Activated CD8-positive, alpha-beta T cell treated with anti-CD3 and anti-CD28 coated beads for 36 hours (primary cell): Measurements from ENCODE around the gene PRKAB1. TPM values are rescaled to one million over a fixed set of nuclear protein-coding genes. Genes with fewer than 3 reads are reported as not detected.

ENCODE experiments used
- ATAC-seq: fragments of 200-7000 bp; cut with Tn5 transposase; one replicate; pipeline ENCODE4 v1.10.0; 2021; ENCODE audit warnings: mild to moderate bottlenecking, moderate library complexity
- CTCF ChIA-PET: fragments of 350-600 bp; sonication (Branson Sonifier 250); formaldehyde crosslinking; loops from one replicate; lab custom pipeline; 2021; ENCODE audit warnings: antibody characterized with exemption; lab: Charles Lee
- POLR2A ChIA-PET: fragments of 350-600 bp; sonication (Branson Sonifier 250); formaldehyde crosslinking; loops from one replicate; lab custom pipeline; 2021; ENCODE audit warnings: antibody characterized with exemption; lab: Charles Lee
- DNase-seq: peaks from one replicate; pipeline ENCODE4 v3.0.0-alpha.2; 2020
- H3K27ac Mint-ChIP-seq: one replicate; pipeline ENCODE4 v1.8.0; 2021; ENCODE audit warnings: mild to moderate bottlenecking, mixed read lengths
- H3K27me3 Mint-ChIP-seq: one replicate; pipeline ENCODE4 v1.8.0; 2021; ENCODE audit warnings: mixed read lengths
- H3K36me3 Mint-ChIP-seq: one replicate; pipeline ENCODE4 v1.8.0; 2021; ENCODE audit warnings: low read depth, mixed read lengths
- H3K4me1 Mint-ChIP-seq: one replicate; pipeline ENCODE4 v1.8.0; 2021; ENCODE audit warnings: low read depth, mixed read lengths
- H3K4me3 Mint-ChIP-seq: one replicate; pipeline ENCODE4 v1.8.0; 2021; ENCODE audit warnings: mild to moderate bottlenecking, moderate library complexity, mixed read lengths
- H3K9me3 Mint-ChIP-seq: one replicate; pipeline ENCODE4 v1.8.0; 2021; ENCODE audit warnings: mixed read lengths
- CTCF ChIP-seq: fragments of 200-600 bp; IDR thresholded peaks from one replicate; pipeline ENCODE4 v1.8.0; 2022; ENCODE audit warnings: antibody characterized with exemption, mild to moderate bottlenecking
- intact Hi-C: fragments of 100-400 bp; cut with micrococcal nuclease; formaldehyde crosslinking; loops from one replicate; pipeline ENCODE4 v1.10.0; 2022
- total RNA-seq, 2 experiments: library from RNA; stranded (reverse); gene quantifications; one replicate each; pipeline ENCODE4 v1.2.3, GENCODE V29; 2021

PRKAB1 gene
- total RNA-seq, 2 experiments from 2014 or later = 21.0 to 24.8 TPM

GRCh38 chr12:119660076-119660475 is 7.9 kb upstream of the PRKAB1 start:
- ATAC-seq (peak; percentile 34), DNase-seq (no peak)
- ChIA-PET POLR2A (no interaction called here), CTCF (interaction anchor here (0.8 to 2.7 kb wide), 2 partner anchors 11 to 216 kb away, joined by 3 to 16 read pairs; no protein-coding TSS in a partner anchor)
- intact Hi-C loops = no loop called here
- H3K27me3 Mint-ChIP-seq = no peaks in the 10 kb centered on the region
- no peak overlapping the region for H3K27ac Mint-ChIP-seq
- H3K4me3 Mint-ChIP-seq = no peak overlapping the region
- no peaks in the 10 kb centered on the region for H3K36me3 Mint-ChIP-seq
- TF ChIP-seq CTCF = no peak
- H3K9me3 Mint-ChIP-seq = no peaks in the 10 kb centered on the region
- H3K4me1 Mint-ChIP-seq = no peaks in the 10 kb centered on the region

- intact Hi-C loops = no loop called here
- POLR2A ChIA-PET = no interaction called here
- ATAC-seq (no peak), DNase-seq (no peak)
- TF ChIP-seq CTCF = no peak
- Mint-ChIP-seq H3K9me3 (no peaks in the 10 kb centered on the region), H3K4me1 (peaks cover 10% of the 10 kb centered on the region), H3K36me3 (no peaks in the 10 kb centered on the region), H3K27ac (no peak overlapping the region), H3K4me3 (no peak overlapping the region), H3K27me3 (no peaks in the 10 kb centered on the region)
- CTCF ChIA-PET = interaction anchor here (1.2 to 1.6 kb wide), 2 partner anchors 8 to 12 kb away, joined by 3 to 7 read pairs; no protein-coding TSS in a partner anchor
Measured at GRCh38 chr12:119661882-119662281, 6.1 kb upstream of the PRKAB1 start.

- H3K4me3 Mint-ChIP-seq = no peak overlapping the region
- intact Hi-C loops = no loop called here
- CTCF ChIA-PET = interaction anchor here (0.8 to 1.7 kb wide), 2 partner anchors 11 to 221 kb away, joined by 3 to 5 read pairs; no protein-coding TSS in a partner anchor
- peaks cover 8% of the 10 kb centered on the region for H3K36me3 Mint-ChIP-seq
- H3K4me1 Mint-ChIP-seq = peaks cover 18% of the 10 kb centered on the region
- no peaks in the 10 kb centered on the region for H3K27me3 Mint-ChIP-seq
- POLR2A ChIA-PET = no interaction called here
- DNase-seq = no peak
- ATAC-seq = no peak
- no peak overlapping the region for H3K27ac Mint-ChIP-seq
- TF ChIP-seq CTCF = no peak
- no peaks in the 10 kb centered on the region for H3K9me3 Mint-ChIP-seq
Measured at GRCh38 chr12:119664642-119665041, 3.3 kb upstream of the PRKAB1 start.

- TF ChIP-seq CTCF = no peak
- H3K36me3 Mint-ChIP-seq = peaks cover 15% of the 10 kb centered on the region
- ATAC-seq (no peak), DNase-seq (no peak)
- H3K27ac Mint-ChIP-seq = no peak overlapping the region
- intact Hi-C loops = no loop called here
- no peaks in the 10 kb centered on the region for H3K27me3 Mint-ChIP-seq
- CTCF ChIA-PET = interaction anchor here (0.9 to 2.0 kb wide), 6 partner anchors 9 to 1289 kb away, joined by 3 to 11 read pairs (median 3); no protein-coding TSS in a partner anchor
- no peak overlapping the region for H3K4me3 Mint-ChIP-seq
- H3K4me1 Mint-ChIP-seq = peaks cover 25% of the 10 kb centered on the region
- POLR2A ChIA-PET = interaction anchor here (0.6 kb wide), 1 partner anchor 225 kb away, joined by 3 read pairs; no protein-coding TSS in a partner anchor
- H3K9me3 Mint-ChIP-seq = no peaks in the 10 kb centered on the region
Measured at GRCh38 chr12:119665164-119665929, 2.6 kb upstream of the PRKAB1 start.

GRCh38 chr12:119666226-119666795 is 1.6 kb upstream of the PRKAB1 start:
- Mint-ChIP-seq H3K27me3 (no peaks in the 10 kb centered on the region), H3K4me1 (peaks cover 35% of the 10 kb centered on the region), H3K4me3 (peak overlapping the region; percentile 13), H3K36me3 (peaks cover 25% of the 10 kb centered on the region), H3K9me3 (no peaks in the 10 kb centered on the region), H3K27ac (peak overlapping the region; percentile 79)
- intact Hi-C loops = no loop called here
- DNase-seq = no peak
- ATAC-seq = no peak
- ChIA-PET POLR2A (no interaction called here), CTCF (interaction anchor here (0.9 to 2.0 kb wide), 6 partner anchors 8 to 1290 kb away, joined by 3 to 11 read pairs (median 3); no protein-coding TSS in a partner anchor)
- no peak for TF ChIP-seq CTCF
